Measurements from ENCODE around the gene RPS27A.
A peak's percentile ranks its signal among the peaks of the same experiment; 100 is the strongest.
"Not testable (repeated sequence)": the region's sequence is repeated elsewhere in the genome, so short reads cannot be mapped to it uniquely, and the experiment has no call there.

The RPS27A gene

GRCh38 chr2:55232084-55232862 is at the start of gene RPS27A, which contains the start of gene CLHC1:
TSS of gene RPS27A (plus strand) at chr2:55232688. CDS start at chr2:55232825, 137 bp downstream.
TSS of gene CLHC1 (minus strand) at chr2:55232293. CDS start at chr2:55222411, 9,882 bp downstream.
- DNase-seq (ENCODE audit: low spot score in 2 of 2) (peak; percentile 91 to 93), ATAC-seq (replicated peaks; ENCODE audit: extremely low read depth, poor library complexity, severe bottlenecking) (peak; percentile 90)
- Mint-ChIP-seq H3K27ac (ENCODE audit: low read depth) (peak within 1 kb of the TSS; percentile 97), H3K4me1 (peaks cover 49% of the 10 kb centered on the region), H3K4me3 (peak within 1 kb of the TSS; percentile 95), H3K27me3 (no peaks in the 10 kb centered on the region), H3K36me3 (ENCODE audit: insufficient read depth) (peaks cover 37% of the 10 kb centered on the region), H3K9me3 (peaks cover 4% of the 10 kb centered on the region)

- not testable (repeated sequence) for H3K4me1 Mint-ChIP-seq; ATAC-seq (replicated peaks; ENCODE audit: extremely low read depth, poor library complexity, severe bottlenecking); H3K36me3 Mint-ChIP-seq (ENCODE audit: insufficient read depth); H3K27me3 Mint-ChIP-seq; H3K27ac Mint-ChIP-seq (ENCODE audit: low read depth); DNase-seq (ENCODE audit: low spot score in 2 of 2); H3K4me3 Mint-ChIP-seq; H3K9me3 Mint-ChIP-seq
Measured at GRCh38 chr2:55186837-55187236, 45.7 kb upstream of the RPS27A start.

DNA sequence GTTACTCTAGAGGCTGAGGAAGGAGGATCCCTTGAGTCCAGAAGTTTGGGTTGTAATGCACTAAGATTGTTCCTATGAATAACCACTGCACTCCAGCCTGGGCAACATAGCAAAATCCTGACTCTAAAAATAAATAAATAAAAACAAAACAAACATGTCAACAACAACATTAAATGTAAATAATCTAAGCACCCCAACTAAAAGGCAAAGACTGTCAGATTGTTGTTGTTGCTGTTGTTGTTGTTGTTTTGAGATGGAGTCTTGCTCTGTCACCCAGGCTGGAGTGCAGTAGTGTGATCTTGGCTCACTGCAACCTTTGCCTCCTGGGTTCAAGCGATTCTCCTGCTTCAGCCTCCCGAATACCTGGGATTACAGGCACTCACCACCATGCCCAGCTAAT is 40.6 kb upstream of the RPS27A start:
- not testable (repeated sequence) for DNase-seq (ENCODE audit: low spot score in 2 of 2); H3K27me3 Mint-ChIP-seq; H3K4me3 Mint-ChIP-seq; H3K4me1 Mint-ChIP-seq; ATAC-seq (replicated peaks; ENCODE audit: extremely low read depth, poor library complexity, severe bottlenecking); H3K36me3 Mint-ChIP-seq (ENCODE audit: insufficient read depth); H3K9me3 Mint-ChIP-seq; H3K27ac Mint-ChIP-seq (ENCODE audit: low read depth)

DNA sequence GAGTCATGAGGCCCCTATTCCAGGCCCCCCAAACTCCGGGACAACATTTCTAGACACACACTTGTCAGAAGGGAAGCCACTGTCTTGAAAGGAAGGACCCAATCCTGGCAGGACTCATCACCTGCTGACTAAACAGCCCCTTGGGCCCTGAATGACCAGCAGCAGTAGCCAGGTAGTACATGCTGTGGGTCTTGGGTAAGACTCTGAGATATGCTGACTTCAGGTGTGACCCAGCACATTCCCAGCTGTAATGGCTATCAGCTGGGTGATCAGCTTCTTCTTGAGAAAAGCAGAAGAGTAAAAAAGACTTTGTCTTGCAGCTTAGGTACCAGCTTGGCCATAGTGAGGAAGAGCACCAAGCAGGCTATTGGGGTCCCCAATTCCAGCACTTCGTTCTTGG is 36.0 kb upstream of the RPS27A start:
- H3K4me1 Mint-ChIP-seq, result no peaks in the 10 kb centered on the region
- H3K27me3 Mint-ChIP-seq, result no peaks in the 10 kb centered on the region
- peaks cover 2% of the 10 kb centered on the region for H3K36me3 Mint-ChIP-seq (ENCODE audit: insufficient read depth)
- DNase-seq (ENCODE audit: low spot score in 2 of 2), result no peak
- no peak overlapping the region for H3K27ac Mint-ChIP-seq (ENCODE audit: low read depth)
- H3K4me3 Mint-ChIP-seq, result no peak overlapping the region
- H3K9me3 Mint-ChIP-seq, result no peaks in the 10 kb centered on the region
- ATAC-seq (replicated peaks; ENCODE audit: extremely low read depth, poor library complexity, severe bottlenecking), result no peak

DNA sequence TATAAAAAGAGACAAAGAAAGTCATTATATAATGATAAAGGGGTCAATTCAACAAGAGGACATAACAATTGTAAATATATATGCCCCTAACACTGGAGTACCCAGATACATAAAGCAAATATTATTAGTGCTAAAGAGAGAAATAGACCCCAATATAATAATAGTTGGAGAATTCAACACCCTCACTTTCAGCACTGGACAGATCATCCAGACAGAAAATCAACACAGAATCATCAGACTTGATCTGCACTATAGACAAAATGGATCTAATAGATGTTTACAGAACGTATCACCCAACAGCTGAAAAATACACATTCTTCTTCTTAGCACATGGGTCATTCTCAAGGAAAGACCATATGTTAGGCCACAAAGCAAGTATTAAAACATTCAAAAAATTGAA is 32.1 kb upstream of the RPS27A start:
- ATAC-seq (replicated peaks; ENCODE audit: extremely low read depth, poor library complexity, severe bottlenecking) (no peak), DNase-seq (ENCODE audit: low spot score in 2 of 2) (no peak)
- H3K36me3 Mint-ChIP-seq (ENCODE audit: insufficient read depth), result peaks cover 2% of the 10 kb centered on the region
- no peak overlapping the region for H3K4me3 Mint-ChIP-seq
- H3K27me3 Mint-ChIP-seq, result no peaks in the 10 kb centered on the region
- no peaks in the 10 kb centered on the region for H3K9me3 Mint-ChIP-seq
- no peak overlapping the region for H3K27ac Mint-ChIP-seq (ENCODE audit: low read depth)
- no peaks in the 10 kb centered on the region for H3K4me1 Mint-ChIP-seq

DNA sequence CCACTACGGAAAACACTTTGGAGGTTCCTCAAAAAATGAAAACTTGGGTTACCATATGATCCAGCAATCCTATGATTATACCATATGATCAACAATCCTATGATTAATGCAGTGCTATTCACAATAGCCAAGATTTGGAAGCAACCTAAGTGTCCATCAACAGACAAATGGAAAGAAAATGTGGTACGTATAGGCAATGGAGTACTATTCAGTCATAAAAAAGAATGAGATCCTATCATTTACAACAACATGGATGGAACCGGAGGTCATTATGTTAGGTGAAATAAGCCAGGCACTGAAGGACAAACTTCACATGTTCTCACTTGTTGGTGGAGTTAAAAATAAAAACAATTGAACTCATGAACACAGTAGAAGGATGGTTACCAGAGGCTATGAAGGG is 28.0 kb upstream of the RPS27A start:
- H3K4me3 Mint-ChIP-seq, result no peak overlapping the region
- H3K4me1 Mint-ChIP-seq, result no peaks in the 10 kb centered on the region
- DNase-seq (ENCODE audit: low spot score in 2 of 2) (no peak), ATAC-seq (replicated peaks; ENCODE audit: extremely low read depth, poor library complexity, severe bottlenecking) (no peak)
- no peaks in the 10 kb centered on the region for H3K9me3 Mint-ChIP-seq
- H3K27ac Mint-ChIP-seq (ENCODE audit: low read depth), result no peak overlapping the region
- H3K36me3 Mint-ChIP-seq (ENCODE audit: insufficient read depth), result no peaks in the 10 kb centered on the region
- no peaks in the 10 kb centered on the region for H3K27me3 Mint-ChIP-seq

DNA sequence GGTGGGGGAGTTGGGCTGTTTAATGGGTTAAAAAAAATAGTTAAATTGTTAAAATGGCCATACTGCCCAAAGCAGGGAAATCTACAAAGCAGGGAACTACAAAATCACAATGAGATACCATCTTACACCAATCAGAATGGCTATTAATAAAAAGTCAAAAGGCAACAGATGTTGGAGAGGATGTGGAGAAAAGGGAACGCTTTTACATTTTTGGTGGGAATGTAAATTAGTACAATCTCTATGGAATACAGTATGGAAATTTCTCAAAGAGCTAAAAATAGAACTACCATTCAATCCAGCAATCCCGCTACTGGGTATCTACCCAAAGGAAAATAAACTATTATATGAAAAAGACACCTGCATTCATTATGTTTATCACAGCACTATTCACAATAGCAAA is 27.5 kb upstream of the RPS27A start:
- ATAC-seq (replicated peaks; ENCODE audit: extremely low read depth, poor library complexity, severe bottlenecking) (no peak), DNase-seq (ENCODE audit: low spot score in 2 of 2) (no peak)
- Mint-ChIP-seq H3K27me3 (no peaks in the 10 kb centered on the region), H3K36me3 (ENCODE audit: insufficient read depth) (no peaks in the 10 kb centered on the region), H3K27ac (ENCODE audit: low read depth) (no peak overlapping the region), H3K9me3 (no peaks in the 10 kb centered on the region), H3K4me3 (no peak overlapping the region), H3K4me1 (no peaks in the 10 kb centered on the region)

- H3K4me3 Mint-ChIP-seq, result no peak overlapping the region
- no peaks in the 10 kb centered on the region for H3K9me3 Mint-ChIP-seq
- no peak for ATAC-seq (replicated peaks; ENCODE audit: extremely low read depth, poor library complexity, severe bottlenecking)
- H3K27ac Mint-ChIP-seq (ENCODE audit: low read depth), result no peak overlapping the region
- no peaks in the 10 kb centered on the region for H3K36me3 Mint-ChIP-seq (ENCODE audit: insufficient read depth)
- no peaks in the 10 kb centered on the region for H3K27me3 Mint-ChIP-seq
- no peaks in the 10 kb centered on the region for H3K4me1 Mint-ChIP-seq
- DNase-seq (ENCODE audit: low spot score in 2 of 2), result no peak
Measured at GRCh38 chr2:55213822-55214221, 18.7 kb upstream of the RPS27A start.

DNA sequence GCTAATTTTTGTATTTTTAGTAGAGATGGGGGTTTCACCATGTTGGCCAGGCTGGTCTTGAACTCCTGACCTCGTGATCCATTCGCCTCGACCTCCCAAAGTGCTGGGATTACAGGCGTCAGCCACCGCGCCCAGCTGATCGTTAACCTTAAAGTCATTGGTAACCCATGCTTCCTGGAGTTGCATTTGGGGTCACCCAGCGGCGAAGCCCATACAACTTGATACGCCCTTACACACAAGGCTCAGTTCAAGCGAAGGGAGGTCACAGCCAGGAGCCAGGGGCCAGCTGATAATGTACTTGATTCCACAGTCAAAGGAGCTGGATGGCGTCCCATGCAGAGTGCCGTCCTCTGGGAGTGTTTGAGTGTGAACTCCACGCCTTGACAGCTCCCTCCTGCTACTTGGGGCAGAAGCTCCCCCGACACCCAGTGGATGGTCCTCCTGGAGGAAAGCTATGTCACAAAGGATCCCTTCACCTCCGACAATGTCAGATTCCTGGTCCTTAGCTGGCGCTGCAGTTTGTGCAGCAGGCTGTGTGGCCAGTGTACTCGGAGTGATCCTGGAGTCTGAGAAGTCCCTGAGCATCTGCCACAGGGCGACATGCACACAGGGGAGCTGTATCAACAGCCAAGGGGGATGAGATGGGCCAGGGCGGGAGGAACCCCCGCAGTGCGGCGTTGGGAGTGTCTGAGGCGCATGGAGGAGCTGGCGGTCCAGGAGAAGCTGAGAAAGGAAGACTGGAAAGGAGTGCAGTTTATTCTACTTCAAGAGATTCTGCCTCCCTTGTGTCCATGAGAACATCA is 8.3 kb upstream of the RPS27A start:
- no peaks in the 10 kb centered on the region for H3K27me3 Mint-ChIP-seq

GRCh38 chr2:55224761-55225261 is 7.7 kb upstream of the RPS27A start:
- H3K4me1 Mint-ChIP-seq, result peaks cover 39% of the 10 kb centered on the region
- H3K9me3 Mint-ChIP-seq, result peaks cover 4% of the 10 kb centered on the region
- DNase-seq (ENCODE audit: low spot score in 2 of 2) (no peak), ATAC-seq (replicated peaks; ENCODE audit: extremely low read depth, poor library complexity, severe bottlenecking) (no peak)
- H3K27me3 Mint-ChIP-seq, result no peaks in the 10 kb centered on the region
- H3K4me3 Mint-ChIP-seq, result no peak overlapping the region
- H3K36me3 Mint-ChIP-seq (ENCODE audit: insufficient read depth), result peaks cover 13% of the 10 kb centered on the region
- H3K27ac Mint-ChIP-seq (ENCODE audit: low read depth), result no peak overlapping the region

More for the DNA sequence above, 8.3 kb upstream of the RPS27A start:
- H3K4me3 Mint-ChIP-seq, result peak overlapping the region; percentile 74
- H3K9me3 Mint-ChIP-seq, result peaks cover 4% of the 10 kb centered on the region
- peaks cover 37% of the 10 kb centered on the region for H3K4me1 Mint-ChIP-seq
- ATAC-seq (replicated peaks; ENCODE audit: extremely low read depth, poor library complexity, severe bottlenecking), result no peak
- H3K36me3 Mint-ChIP-seq (ENCODE audit: insufficient read depth), result peaks cover 13% of the 10 kb centered on the region
- peak overlapping the region; percentile 83 for H3K27ac Mint-ChIP-seq (ENCODE audit: low read depth)
- no peak for DNase-seq (ENCODE audit: low spot score in 2 of 2)

GRCh38 chr2:55225481-55226020 is 6.9 kb upstream of the RPS27A start:
- Mint-ChIP-seq H3K4me1 (peaks cover 46% of the 10 kb centered on the region), H3K9me3 (peaks cover 4% of the 10 kb centered on the region), H3K27me3 (no peaks in the 10 kb centered on the region), H3K4me3 (peak overlapping the region; percentile 16), H3K27ac (ENCODE audit: low read depth) (no peak overlapping the region), H3K36me3 (ENCODE audit: insufficient read depth) (peaks cover 13% of the 10 kb centered on the region)
- no peak for ATAC-seq (replicated peaks; ENCODE audit: extremely low read depth, poor library complexity, severe bottlenecking)
- no peak for DNase-seq (ENCODE audit: low spot score in 2 of 2)

DNA sequence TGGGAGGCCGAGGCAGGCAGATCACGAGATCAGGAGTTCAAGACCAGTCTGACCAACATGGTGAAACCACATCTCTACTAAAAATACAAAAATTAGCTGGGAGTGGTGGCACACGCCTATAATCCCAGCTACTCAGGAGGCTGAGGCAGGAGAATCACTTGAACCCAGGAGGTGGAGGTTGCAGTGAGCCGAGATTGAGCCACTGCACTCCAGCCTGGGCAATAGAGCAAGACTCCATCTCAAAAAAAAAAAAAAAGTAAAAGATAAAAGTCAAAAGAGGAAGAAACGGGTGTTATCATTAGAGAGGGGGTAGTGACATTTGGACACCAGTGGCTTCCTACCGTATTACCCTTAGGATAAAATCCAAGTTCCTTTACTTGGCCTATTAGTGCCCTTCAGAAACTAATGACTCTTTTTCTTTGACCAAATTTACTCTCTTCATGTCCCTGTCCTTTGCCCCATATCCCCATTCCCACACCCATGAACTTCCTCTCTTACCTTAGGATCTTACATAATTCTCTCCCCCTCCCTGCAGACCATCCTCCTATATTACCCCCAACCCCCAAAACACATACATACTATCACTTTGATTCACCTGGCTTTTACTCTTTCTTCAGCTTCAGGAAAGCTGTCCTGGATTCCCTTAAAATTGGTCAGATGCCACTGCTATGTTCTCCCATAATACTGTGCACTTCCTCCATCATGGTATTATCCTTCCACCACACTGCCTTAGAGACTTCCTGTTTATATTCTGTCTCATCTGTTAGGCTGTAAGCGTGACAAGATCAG is 4.9 kb upstream of the RPS27A start:
- ATAC-seq (replicated peaks; ENCODE audit: extremely low read depth, poor library complexity, severe bottlenecking); DNase-seq (ENCODE audit: low spot score in 2 of 2); H3K27me3 Mint-ChIP-seq; H3K9me3 Mint-ChIP-seq: not testable (repeated sequence)
- peaks cover 16% of the 10 kb centered on the region for H3K36me3 Mint-ChIP-seq (ENCODE audit: insufficient read depth)
- H3K4me1 Mint-ChIP-seq, result peaks cover 40% of the 10 kb centered on the region
- peak overlapping the region; percentile 59 for H3K27ac Mint-ChIP-seq (ENCODE audit: low read depth)
- peak overlapping the region; percentile 2 for H3K4me3 Mint-ChIP-seq

All from central memory CD8-positive, alpha-beta T cell (primary cell).